GM10248 (cell line): ENCODE measurements around the gene ELP5.

ENCODE experiments used
- CTCF ChIA-PET: fragments of 300-600 bp; sonication (Branson Sonifier 250); formaldehyde crosslinking; extraction: SDS; loops from one replicate; lab custom pipeline; 2021; ENCODE audit warnings: antibody characterized with exemption; lab: Yijun Ruan, JAX
- POLR2A ChIA-PET: fragments of 350-650 bp; sonication (Branson Sonifier 250); formaldehyde crosslinking; extraction: SDS; loops from one replicate; lab custom pipeline; 2020; ENCODE audit warnings: antibody characterized with exemption; lab: Yijun Ruan, JAX
- DNase-seq: peaks from one replicate; pipeline ENCODE4 v3.0.0; 2012; ENCODE audit errors: extremely low spot score
- CTCF ChIP-seq: IDR thresholded peaks from 2 replicates; pipeline ENCODE4 v1.5.1; 2012; ENCODE audit warnings: mild to moderate bottlenecking, low read depth; ENCODE audit errors: extremely low read depth, missing control alignments, control extremely low read depth

ELP5 gene

GRCh38 chr17:7228920-7229319, 23.1 kb upstream of the ELP5 start:
- no peak for DNase-seq
- CTCF ChIA-PET, result interaction anchor here (2.0 kb wide), 1 partner anchor 9 kb away, joined by 4 read pairs; the partner anchor contains the start of genes ACADVL and DLG4
- POLR2A ChIA-PET, result interaction anchor here (1.3 kb wide), 1 partner anchor 8 kb away, joined by 4 read pairs; no protein-coding TSS in a partner anchor
- TF ChIP-seq CTCF, result no peak

DNA sequence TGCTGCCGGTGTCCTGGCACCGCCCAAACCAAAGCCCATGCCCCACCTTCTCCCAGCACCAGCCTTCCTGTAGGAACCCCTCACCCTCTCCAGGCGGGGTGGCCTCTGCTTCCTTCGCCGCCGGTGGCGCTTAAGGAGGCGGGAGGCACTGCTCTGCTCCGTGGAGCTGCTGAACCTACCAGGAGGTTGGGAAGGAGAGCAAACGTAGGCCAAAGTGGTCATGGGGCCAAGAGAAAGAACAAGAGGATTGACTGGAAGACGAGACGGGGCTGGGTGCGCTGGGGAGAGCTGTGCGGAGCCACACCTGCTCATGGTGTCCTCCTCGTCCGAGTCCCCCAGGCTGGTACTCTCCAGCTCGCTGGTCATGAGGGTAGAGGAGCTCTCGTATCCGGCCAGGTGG, 22.5 kb upstream of the ELP5 start:
- POLR2A ChIA-PET, result interaction anchor here (1.3 kb wide), 1 partner anchor 9 kb away, joined by 4 read pairs; no protein-coding TSS in a partner anchor
- no peak for DNase-seq
- CTCF ChIA-PET, result interaction anchor here (2.0 kb wide), 1 partner anchor 10 kb away, joined by 4 read pairs; the partner anchor contains the start of genes ACADVL and DLG4
- TF ChIP-seq CTCF, result no peak

DNA sequence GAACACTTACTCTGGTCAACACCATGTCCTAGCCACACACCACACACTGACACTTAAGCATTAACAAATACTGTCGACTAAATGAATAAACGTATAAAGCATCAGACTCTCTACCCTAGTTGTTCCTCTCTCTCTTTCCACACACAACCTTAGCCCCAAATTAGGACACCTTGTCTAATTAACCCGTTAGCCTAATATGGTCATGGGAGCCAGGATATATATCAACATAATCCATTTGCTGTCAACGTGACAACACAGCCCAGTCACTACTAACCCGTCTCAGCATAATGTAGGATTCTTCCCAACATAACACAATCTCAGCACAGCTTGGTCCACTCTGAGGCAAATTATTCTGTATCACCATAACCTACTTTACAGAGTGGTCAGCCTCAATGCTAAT, 19.9 kb upstream of the ELP5 start:
- ChIA-PET POLR2A (interaction anchor here (0.6 kb wide), 2 partner anchors 11 to 220 kb away, joined by 5 read pairs; no protein-coding TSS in a partner anchor), CTCF (interaction anchor here (0.9 to 1.6 kb wide), 2 partner anchors 10 to 11 kb away, joined by 3 to 4 read pairs; no protein-coding TSS in a partner anchor)
- no peak for TF ChIP-seq CTCF
- no peak for DNase-seq

GRCh38 chr17:7233701-7234082, 18.3 kb upstream of the ELP5 start:
- TF ChIP-seq CTCF, result no peak
- no peak for DNase-seq
- CTCF ChIA-PET, result interaction anchor here (4.4 kb wide), 1 partner anchor 13 kb away, joined by 26 read pairs; the partner anchor contains the start of genes ACADVL and DLG4
- POLR2A ChIA-PET, result interaction anchor here (1.0 kb wide), 1 partner anchor 9 kb away, joined by 3 read pairs; the partner anchor contains the start of gene GABARAP

DNA sequence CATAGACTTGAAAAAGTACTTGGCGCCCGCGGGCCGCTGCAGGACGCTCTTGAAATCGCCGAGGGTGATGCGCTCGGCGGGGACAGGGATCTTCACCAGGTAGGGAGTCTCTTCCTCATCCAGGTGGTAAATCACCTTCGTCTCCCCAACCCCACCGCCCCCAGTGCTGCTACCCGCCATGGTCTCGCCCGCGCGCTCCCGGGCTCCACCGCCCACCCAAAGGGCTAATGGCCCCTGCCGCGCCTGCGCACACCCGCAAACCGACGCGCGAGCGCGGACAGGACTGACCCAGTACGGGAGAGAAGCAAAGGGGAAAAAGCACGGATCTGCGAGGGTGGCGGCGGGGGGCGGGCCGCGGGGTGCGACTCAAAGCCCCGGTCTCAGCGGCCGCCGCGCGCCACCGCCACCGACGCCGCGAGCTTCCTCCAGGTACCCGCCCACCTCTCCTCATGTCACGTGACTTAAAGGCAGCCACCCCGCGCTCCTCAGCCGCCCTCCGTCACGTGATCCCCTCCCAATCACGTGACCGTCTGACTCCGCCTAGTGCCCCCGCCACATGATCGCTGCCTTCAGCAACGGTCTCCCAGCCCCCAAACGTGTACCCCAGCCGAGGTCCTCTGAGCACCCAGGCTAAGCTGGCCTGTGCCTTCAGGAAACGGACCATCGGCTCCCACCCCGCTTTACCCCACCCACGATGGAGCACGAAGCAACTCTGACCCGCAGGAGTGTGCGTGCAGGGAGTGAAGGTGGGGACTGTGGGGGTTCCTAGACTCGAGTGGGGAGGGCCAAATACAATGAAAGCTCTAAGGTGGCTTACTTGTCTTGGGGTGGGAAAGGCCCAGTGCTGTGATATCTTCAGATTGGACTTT, 17.7 kb upstream of the ELP5 start, which contains the start of gene DVL2:
TSS of gene DVL2 (minus strand) at position 435 of the 869 bp plus-strand sequence. CDS start at position 180, 255 bp downstream.
- ChIA-PET CTCF (interaction anchor here (4.4 kb wide), 1 partner anchor 13 kb away, joined by 26 read pairs; the partner anchor contains the start of genes ACADVL and DLG4), POLR2A (interaction anchor here (1.0 kb wide), 2 partner anchors 8 to 25 kb away, joined by 3 read pairs; partner anchors contain the start of gene GABARAP)
- peak; percentile 96 for DNase-seq
- no peak for TF ChIP-seq CTCF

DNA sequence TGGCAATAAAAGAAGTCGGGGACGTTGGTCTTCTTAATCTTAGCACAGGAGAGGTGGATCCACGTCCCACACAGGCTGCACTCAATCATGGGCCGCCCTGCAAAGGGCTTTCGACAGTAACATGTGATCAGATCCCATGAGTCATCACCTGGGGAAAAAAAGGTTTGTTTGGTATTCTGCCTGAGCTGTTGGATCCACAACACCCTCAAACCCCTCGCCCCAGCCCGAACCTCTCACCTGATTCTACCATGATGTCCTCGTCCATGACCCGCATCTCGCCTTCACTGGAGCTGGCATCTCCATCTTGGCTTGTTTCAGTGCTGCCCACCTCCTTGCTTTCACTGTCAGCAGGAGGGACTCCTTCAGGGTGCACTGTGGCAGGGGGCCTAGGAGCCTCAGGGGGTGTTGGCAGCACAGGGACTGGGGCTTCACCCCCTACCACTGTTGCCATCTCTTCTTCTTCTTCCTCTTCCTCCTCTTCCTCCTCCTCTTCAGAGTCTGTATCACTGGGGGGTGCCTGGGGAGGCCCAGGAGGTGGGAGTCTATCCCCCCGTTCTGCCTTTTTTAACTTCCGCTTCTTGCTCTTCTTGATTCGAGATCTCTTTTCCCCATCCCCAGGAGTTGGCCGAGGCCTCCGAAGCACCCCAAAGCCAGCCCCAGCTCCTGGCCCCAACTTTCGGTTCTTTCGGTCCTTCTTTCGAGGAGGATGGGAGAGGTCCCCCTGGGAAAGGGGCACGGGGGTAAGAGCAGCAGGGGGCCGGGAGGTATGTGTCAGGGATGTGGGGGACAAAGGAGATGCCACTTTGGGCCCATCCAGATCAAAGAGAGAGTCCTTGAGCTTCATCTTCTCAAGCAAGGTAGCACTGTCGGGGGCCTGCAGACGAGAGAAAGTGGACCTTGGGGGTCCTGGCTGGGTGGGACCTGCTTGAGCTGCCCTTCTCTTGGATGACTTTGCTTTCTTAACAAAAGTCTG, 16.0 kb upstream of the ELP5 start:
- ChIA-PET POLR2A (interaction anchor here (1.2 to 2.7 kb wide), 2 partner anchors 11 to 17 kb away, joined by 3 to 6 read pairs; partner anchors contain the start of genes ACADVL and DLG4), CTCF (interaction anchor here (1.4 to 4.4 kb wide), 3 partner anchors 15 to 60 kb away, joined by 3 to 26 read pairs (median 3); partner anchors contain the start of genes ACADVL, DLG4 and SLC2A4)
- TF ChIP-seq CTCF, result no peak
- no peak for DNase-seq
